Posterior vena cava (tissue), 2 donors: ENCODE results near the gene ENTPD6. TPM values are rescaled to one million over a fixed set of nuclear protein-coding genes. Genes with fewer than 3 reads are reported as not detected.

Source experiments
- DNase-seq: peaks from one replicate; pipeline ENCODE4 v3.0.0-alpha.2; 2020; ENCODE audit warnings: low spot score
- intact Hi-C, 2 donors: fragments of 100-400 bp; cut with DNase I; formaldehyde crosslinking; loops; one replicate each; pipeline versions ENCODE4 v1.14.1 to v1.14.2; 2022 to 2023
- total RNA-seq, 2 donors: library from RNA; stranded (reverse); fragmentation: NEBNext Ultra II Directional; extraction: Animal tissue kit (Norgen Biotek cat#: 25700); gene quantifications; one replicate each; pipeline ENCODE4 v1.2.1, GENCODE V29; 2021
- donor health status: DM: yes; HTN: yes; CAD: no.
- donor health status: DM: yes; HTN: yes; CAD: no.

The ENTPD6 gene
- total RNA-seq, 2 donors from 2014 or later, result 48.5 to 51.0 TPM

DNA sequence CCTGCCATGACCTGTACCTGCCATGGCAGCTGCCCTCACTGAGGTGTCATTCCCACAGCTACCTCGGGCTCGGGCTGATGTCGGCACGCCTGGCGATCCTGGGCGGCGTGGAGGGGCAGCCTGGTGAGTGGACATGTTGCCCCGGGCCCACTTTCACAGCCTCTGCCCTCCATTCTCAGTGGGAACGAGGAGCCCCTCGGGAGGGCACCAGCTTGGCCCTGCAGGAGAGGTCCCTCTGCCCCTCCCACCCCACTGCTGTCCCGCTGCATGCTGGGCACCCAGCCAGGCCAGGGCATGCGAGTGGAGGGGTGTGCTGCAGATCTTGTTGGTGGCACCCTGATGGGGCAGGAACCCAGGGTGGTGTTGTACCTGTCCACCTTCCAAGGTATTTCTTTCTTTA is 23.0 kb downstream of the ENTPD6 start:
- DNase-seq, result no peak

GRCh38 chr20:25219365-25219764 is 23.9 kb downstream of the ENTPD6 start:
- intact Hi-C loops, result no loop called here
- DNase-seq, result no peak

More for the DNA sequence above, 23.0 kb downstream of the ENTPD6 start:
- intact Hi-C loops, result no loop called here

GRCh38 chr20:25220021-25220730 is 24.7 kb downstream of the ENTPD6 start:
- peak; percentile 48 for DNase-seq
- intact Hi-C loops, result no loop called here

DNA sequence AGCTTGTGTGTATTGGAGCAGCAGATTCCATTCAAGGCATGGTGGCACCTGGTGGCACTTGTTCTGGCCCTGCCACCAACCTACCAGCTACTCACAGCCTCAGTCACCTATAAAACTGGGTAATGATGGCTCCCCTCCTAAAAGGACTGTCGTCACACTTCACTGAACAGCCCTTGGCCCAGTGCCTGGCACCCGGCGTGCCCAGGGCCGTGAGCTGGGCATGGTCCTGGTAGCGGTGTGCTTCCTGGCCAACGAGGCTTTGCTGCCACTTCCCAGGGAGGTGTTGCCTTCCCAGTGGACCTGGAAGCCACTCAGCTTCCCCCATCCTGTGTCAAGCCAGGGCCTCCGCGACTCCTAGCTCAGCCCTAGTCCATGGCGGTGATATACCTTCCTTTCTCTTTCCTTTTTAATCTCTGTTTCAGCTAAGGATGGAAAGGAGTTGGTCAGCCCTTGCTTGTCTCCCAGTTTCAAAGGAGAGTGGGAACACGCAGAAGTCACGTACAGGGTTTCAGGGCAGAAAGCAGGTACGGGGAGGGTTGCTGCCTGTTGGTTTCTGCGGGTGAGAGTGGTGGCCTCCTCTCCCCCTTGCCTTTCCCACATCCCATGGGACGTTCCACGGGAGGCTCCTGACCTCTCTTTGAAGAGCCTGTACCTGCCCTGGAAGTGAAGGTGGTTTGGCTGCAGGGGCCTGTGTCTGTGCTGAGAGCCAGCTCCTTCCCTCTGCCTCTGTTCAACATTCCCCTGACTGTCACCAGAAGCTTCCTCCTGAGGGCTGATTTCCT is 25.5 kb downstream of the ENTPD6 start:
- no peak for DNase-seq
- intact Hi-C loops, result no loop called here

DNA sequence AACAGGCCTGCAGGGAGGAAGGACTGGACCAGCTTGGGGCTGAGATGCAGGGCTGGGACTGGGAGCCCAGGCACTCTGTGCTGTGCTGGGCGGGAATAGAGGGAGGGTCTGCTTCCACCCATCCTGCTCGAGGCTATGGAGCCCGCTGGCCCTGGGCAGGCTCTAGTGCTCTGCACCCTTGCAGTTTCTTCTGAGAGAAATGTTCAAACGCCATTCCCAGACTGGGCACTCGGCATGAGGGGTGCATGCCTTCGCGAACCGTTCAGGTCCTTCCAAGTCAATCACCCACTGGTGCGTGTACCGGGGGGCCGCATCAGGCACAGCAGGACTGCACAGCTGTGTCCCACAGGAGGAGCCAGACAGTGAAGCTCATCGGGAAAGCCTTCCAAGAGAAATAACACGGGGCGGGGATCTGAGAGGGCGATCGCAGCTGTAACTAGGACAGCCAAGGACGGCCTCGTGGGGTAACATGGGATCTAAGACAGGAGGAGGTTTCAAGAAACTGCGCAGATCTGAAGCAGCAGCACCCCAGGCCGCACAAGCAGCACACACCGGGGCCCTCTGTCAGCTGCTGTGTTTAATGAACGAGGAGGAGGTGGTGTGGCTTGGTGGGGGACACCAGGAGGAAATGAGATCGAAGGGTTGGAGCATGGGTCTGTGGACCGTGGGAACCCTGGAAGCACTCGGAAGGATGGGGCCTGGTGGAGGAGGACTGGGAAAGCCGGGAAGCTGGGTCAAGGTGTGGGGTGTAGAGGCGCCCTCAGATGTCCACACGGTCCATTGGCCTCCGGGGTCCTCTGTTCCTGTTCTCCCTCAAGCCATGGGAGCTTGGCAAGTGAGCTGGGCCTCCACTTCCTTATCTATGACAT is 26.3 kb downstream of the ENTPD6 start:
- DNase-seq, result peak; percentile 86

GRCh38 chr20:25222461-25223178 is 27.1 kb downstream of the ENTPD6 start:
- intact Hi-C loops, result no loop called here
- no peak for DNase-seq

More for the DNA sequence above, 26.3 kb downstream of the ENTPD6 start:
- intact Hi-C loops, result no loop called here

DNA sequence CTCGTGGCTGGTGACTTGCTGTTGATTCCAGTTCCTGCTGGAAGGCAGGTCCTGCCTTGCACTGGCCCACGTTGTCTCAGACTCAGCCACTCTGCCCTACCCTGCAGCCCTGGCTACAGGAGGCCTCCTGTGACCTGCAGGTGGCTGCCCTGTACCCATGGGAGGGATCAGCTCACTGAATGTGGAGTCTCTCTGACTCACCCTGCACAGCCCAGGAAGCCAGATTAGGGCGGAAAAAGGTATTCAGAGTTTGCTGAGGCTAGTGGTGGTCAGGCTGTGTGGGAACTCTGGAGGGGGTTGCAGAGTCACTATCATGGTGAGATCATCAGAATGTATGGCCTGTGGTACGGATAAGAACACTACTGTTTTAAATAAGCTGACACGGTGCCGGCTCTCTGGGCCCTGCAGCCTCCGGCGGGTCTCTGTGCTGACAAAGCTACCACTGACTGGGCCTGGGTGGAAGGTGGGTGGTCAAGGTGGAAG is 27.7 kb downstream of the ENTPD6 start:
- intact Hi-C loops, result no loop called here
- DNase-seq, result peak; percentile 61

DNA sequence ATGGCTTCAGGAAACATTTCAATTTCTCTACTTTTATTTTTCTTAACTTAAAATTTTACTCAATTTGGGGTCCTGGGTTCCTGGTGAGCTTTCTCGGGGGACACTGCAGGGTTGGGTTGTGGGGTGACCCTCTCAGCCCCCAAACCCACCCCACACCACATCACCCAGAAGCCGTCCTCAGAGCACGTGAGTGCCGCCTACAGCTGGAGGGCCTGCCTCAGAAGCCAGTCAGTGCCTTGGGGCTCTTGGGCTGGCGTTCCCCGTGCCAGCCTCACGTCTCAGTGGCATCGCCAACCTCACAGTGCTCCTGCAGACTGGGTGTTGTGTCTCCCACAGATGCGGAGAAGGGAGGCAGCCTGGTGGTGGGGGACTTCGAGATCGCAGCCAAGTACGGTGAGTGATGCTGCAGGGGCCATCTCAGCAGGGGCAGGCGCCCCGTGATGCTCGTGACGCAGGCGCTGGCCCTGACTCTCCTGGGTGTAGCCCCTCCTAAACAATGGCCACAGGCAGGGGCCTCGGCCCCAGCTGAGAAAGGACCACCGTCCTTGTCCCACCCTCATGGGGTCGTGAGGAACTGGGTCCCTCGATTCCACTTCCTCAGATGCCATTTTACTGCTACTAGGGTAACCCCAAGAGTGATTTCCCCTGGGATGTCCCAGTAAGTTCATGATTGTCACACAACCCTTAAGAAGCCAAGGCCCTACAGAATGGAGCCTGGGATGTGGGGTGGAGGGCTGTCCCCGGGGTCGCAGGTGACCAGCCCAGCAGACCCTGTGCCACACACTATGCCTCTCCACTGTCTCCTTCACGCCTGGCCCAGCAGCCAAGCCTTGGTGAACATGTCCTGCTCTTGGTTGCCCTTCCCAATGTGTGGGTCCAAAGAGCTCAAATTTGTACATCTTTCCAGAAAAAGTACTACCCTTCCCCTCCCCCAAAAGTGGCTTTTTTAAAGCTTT is 28.5 kb downstream of the ENTPD6 start:
- peak; percentile 72 for DNase-seq
- intact Hi-C loops, result no loop called here

- intact Hi-C loops, result no loop called here
- DNase-seq, result peak; percentile 62
These were observed 29.4 kb downstream of the ENTPD6 start for GRCh38 chr20:25224941-25225340.

DNA sequence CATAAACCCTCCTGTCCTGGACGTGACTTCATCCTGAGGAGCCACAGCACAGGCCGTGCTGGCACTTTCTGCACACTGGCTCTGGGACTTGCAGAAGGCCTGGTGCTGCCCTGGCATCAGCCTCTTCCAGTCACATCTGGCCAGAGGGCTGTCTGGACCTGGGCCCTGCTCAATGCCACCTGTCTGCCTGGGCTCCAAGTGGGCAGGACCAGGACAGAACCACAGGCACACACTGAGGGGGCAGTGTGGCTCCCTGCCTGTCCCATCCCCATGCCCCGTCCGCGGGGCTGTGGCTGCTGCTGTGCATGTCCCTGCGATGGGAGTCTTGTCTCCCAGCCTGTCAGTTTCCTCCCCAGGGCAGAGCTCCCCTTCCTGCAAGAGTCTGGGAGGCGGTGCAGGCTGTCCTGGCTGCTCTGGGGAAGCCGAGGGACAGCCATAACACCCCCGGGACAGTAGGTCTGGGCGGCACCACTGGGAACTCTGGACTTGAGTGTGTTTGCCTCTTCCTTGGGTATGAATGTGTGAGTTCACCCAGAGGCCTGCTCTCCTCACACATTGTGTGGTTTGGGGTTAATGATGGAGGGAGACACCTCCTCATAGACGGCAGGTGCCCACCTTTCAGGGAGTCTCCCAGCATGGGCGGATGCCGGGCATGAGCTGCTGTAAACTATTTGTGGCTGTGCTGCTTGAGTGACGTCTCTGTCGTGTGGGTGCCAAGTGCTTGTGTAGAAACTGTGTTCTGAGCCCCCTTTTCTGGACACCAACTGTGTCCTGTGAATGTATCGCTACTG is 30.3 kb downstream of the ENTPD6 start:
- intact Hi-C loops, result no loop called here
- DNase-seq, result peak; percentile 72

- intact Hi-C loops, result no loop called here
- peak; percentile 83 for DNase-seq
These were observed 31.2 kb downstream of the ENTPD6 start for GRCh38 chr20:25226433-25227316.

DNA sequence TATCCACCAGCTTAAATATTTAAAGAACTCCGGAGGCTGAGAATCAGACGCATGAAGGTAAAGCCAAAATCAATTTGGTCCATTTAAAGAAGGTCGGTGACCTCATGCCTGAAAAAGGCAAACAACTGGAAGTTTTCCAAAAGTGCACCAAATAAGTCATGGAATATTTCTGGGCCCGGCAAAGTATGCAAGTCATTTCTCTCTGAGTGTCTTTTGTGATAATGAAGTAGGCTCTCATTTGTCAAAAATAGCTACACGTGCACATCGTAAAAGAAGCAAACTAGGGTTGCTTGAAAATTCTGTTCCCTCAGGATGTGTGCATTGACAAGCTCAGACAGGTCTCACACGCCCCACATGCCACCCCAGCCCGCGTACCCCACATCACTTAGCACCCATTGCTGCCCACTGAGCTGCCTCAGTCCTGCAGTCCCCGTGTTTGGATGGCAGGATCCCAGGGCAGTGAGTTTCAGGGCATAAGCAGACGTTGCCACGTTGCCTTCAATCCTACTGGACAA is 31.9 kb downstream of the ENTPD6 start:
- peak; percentile 67 for DNase-seq
- intact Hi-C loops, result no loop called here

GRCh38 chr20:25229486-25230165 is 34.1 kb downstream of the ENTPD6 start:
- intact Hi-C loops, result no loop called here

DNA sequence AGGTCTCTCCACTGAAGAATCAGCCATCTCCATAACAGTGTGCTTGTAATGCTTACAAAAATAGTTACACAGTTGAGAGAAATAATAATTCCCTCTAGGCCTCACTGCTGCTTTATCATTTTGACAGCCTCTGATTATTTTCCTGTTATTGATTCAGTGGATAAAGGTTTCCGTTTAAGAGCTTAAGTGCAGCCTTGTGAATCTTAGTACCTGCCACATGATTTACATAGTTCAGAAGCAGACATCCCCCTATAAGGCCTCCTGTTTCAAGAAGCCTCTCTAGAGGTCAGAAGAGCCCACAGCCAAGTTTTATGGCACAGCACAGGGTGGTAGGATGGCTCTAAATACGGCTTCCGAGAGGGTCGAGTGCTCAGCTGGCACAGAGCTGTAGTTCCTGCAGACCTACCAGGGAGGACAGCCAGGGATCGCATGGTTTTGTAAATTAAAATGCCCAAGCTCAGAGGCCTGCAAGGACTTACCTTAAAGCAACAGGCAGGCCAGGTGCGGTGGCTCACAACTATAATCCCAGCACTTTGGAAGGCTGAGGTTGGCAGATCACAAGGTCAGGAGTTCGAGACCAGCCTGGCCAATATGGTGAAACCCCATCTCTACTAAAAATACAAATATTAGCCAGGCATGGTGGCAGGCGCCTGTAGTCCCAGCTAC is 34.8 kb downstream of the ENTPD6 start:
- peak; percentile 17 for DNase-seq
- intact Hi-C loops, result no loop called here

More at GRCh38 chr20:25229486-25230165, 34.1 kb downstream of the ENTPD6 start:
- DNase-seq, result peak; percentile 38
